Chondrocyte (in vitro differentiated cells): ENCODE measurements around the gene HSPH1. TPM values are rescaled to one million over a fixed set of nuclear protein-coding genes. Genes with fewer than 3 reads are reported as not detected.

Source experiments
- DNase-seq: peaks from one replicate; pipeline ENCODE4 v3.0.0; 2021; ENCODE audit warnings: mixed read lengths, low spot score
- H3K27ac Mint-ChIP-seq: one replicate; pipeline ENCODE4 v1.8.0; 2021; ENCODE audit warnings: mild to moderate bottlenecking, moderate library complexity, mixed read lengths; ENCODE audit not compliant: unreplicated experiment
- H3K27me3 Mint-ChIP-seq: 2 replicates; pipeline ENCODE4 v1.8.0; 2021; ENCODE audit warnings: low read depth, mixed read lengths
- H3K36me3 Mint-ChIP-seq: 2 replicates; pipeline ENCODE4 v1.8.0; 2021; ENCODE audit warnings: low read depth, mixed read lengths
- H3K4me1 Mint-ChIP-seq: 2 replicates; pipeline ENCODE4 v1.8.0; 2021; ENCODE audit warnings: low read depth, mild to moderate bottlenecking, mixed read lengths
- H3K4me3 Mint-ChIP-seq: one replicate; pipeline ENCODE4 v1.8.0; 2021; ENCODE audit warnings: mild to moderate bottlenecking, moderate library complexity, mixed read lengths; ENCODE audit not compliant: unreplicated experiment
- H3K9me3 Mint-ChIP-seq: 2 replicates; pipeline ENCODE4 v1.8.0; 2021; ENCODE audit warnings: low read depth, mixed read lengths
- total RNA-seq: library from RNA; stranded (reverse); gene quantifications from 3 replicates; pipeline ENCODE4 v1.2.1, GENCODE V29; 2021
- TF ChIP-seq, protein P1 (sequence below): fragments of 200-600 bp; sonication (generic); IDR thresholded peaks from 2 replicates; pipeline ENCODE4 v1.5.0; 2021; ENCODE audit warnings: antibody characterized with exemption, mild to moderate bottlenecking, moderate library complexity

The HSPH1 gene
- total RNA-seq, 1 donor from 2014 or later: 67.5 TPM

DNA sequence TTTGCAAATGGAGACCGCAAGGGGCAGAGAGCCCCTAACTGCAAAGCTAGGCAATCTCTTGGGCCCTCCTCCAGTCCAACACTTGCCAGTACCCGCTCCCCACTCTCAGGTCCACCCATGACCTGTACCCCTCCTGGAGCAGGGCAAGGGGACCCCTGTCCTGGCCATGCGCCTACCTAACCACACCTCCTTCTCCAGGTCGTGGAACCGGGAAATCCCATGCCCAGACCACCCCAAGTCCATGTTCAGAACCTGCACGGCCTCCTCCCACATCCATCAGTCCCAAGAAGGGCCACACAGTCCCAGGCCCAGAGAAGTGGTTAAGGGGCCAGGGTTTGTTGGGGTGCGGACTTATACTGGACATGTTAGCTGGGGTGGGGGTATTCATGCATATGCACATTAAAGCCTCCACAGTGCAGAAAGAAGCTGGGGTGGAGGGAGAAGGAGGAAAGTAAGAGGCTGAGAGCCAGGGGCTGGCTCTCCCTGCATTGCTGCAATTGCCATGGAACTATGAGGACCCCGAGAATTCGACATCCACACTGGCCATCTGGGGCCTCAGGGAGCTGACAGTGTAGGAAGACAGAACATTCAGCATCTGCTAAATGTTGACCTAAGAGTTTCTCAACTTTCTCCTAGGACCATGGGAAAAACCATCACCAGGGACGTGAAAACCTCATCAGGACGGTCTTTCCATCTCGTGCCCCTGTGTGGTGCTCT lies 39.0 kb downstream of the HSPH1 start:
- Mint-ChIP-seq H3K27me3 (peaks cover 39% of the 10 kb centered on the region), H3K36me3 (no peaks in the 10 kb centered on the region), H3K4me1 (no peaks in the 10 kb centered on the region), H3K27ac (no peak overlapping the region), H3K4me3 (no peak overlapping the region), H3K9me3 (no peaks in the 10 kb centered on the region)
- TF ChIP-seq, protein P1, sequence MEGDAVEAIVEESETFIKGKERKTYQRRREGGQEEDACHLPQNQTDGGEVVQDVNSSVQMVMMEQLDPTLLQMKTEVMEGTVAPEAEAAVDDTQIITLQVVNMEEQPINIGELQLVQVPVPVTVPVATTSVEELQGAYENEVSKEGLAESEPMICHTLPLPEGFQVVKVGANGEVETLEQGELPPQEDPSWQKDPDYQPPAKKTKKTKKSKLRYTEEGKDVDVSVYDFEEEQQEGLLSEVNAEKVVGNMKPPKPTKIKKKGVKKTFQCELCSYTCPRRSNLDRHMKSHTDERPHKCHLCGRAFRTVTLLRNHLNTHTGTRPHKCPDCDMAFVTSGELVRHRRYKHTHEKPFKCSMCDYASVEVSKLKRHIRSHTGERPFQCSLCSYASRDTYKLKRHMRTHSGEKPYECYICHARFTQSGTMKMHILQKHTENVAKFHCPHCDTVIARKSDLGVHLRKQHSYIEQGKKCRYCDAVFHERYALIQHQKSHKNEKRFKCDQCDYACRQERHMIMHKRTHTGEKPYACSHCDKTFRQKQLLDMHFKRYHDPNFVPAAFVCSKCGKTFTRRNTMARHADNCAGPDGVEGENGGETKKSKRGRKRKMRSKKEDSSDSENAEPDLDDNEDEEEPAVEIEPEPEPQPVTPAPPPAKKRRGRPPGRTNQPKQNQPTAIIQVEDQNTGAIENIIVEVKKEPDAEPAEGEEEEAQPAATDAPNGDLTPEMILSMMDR: no peak
- DNase-seq: no peak

DNA sequence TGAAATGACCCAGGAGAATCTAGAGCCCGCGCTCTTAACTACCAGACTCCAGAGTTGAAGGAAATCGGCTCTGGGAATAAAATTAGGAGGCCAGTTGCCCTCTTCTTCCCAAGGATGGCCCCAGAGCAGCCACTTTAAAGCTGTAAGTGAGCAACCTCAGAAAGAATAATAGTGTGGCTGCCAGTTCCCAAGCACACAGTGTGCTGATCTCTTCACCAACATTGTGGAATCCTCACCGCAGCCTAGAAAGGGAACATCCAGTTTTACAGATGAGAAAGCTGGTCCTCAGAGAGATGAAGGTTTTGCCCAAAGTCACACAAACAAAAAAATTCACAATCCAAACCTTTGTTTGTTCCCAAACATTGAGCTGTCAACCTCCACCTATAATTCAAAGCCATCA lies 39.6 kb downstream of the HSPH1 start:
- H3K27me3 Mint-ChIP-seq: peaks cover 42% of the 10 kb centered on the region
- no peaks in the 10 kb centered on the region for H3K9me3 Mint-ChIP-seq
- no peak for DNase-seq
- TF ChIP-seq, protein P1: no peak
- H3K4me1 Mint-ChIP-seq: no peaks in the 10 kb centered on the region
- no peak overlapping the region for H3K27ac Mint-ChIP-seq
- H3K4me3 Mint-ChIP-seq: no peak overlapping the region
- no peaks in the 10 kb centered on the region for H3K36me3 Mint-ChIP-seq

DNA sequence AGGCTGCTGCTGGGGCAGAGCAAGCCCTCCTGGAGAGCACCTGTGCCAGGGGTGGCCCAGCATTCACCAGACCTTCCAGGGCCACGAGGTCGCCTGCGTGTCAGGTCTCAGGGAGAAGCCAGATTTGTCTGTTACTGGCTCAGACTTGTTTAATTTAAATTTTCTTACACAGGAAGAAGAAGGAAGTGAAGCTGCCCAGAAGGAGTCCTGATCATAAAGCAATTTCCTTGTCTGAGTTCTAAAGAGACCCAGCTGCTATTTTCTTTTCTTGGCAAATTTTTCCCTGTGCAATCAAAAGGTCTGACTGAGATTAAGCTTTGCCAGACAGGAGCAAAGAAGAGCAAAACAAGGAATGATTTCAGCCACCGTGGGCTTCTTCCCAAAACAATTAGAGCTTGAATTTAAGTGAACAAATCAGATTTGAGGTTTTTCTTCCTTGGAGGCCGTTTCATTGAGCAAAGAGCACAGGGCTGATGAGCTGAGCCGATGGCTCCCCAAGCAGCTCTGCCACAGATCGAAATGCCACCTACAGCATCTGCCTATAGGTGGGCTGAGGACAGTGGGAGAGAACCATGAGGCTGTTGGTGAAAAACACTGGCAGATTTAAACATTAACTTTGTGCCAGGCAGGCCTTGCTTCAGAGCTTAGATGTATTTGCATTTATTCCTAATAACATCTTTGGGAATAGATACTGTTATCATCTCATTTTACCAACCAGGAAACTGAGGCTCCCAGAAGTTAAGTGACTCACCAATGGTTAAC lies 40.1 kb downstream of the HSPH1 start:
- peaks cover 48% of the 10 kb centered on the region for H3K27me3 Mint-ChIP-seq
- H3K27ac Mint-ChIP-seq: no peak overlapping the region
- no peaks in the 10 kb centered on the region for H3K4me1 Mint-ChIP-seq
- H3K9me3 Mint-ChIP-seq: no peaks in the 10 kb centered on the region
- DNase-seq: no peak
- no peaks in the 10 kb centered on the region for H3K36me3 Mint-ChIP-seq
- H3K4me3 Mint-ChIP-seq: no peak overlapping the region
- TF ChIP-seq, protein P1: no peak

DNA sequence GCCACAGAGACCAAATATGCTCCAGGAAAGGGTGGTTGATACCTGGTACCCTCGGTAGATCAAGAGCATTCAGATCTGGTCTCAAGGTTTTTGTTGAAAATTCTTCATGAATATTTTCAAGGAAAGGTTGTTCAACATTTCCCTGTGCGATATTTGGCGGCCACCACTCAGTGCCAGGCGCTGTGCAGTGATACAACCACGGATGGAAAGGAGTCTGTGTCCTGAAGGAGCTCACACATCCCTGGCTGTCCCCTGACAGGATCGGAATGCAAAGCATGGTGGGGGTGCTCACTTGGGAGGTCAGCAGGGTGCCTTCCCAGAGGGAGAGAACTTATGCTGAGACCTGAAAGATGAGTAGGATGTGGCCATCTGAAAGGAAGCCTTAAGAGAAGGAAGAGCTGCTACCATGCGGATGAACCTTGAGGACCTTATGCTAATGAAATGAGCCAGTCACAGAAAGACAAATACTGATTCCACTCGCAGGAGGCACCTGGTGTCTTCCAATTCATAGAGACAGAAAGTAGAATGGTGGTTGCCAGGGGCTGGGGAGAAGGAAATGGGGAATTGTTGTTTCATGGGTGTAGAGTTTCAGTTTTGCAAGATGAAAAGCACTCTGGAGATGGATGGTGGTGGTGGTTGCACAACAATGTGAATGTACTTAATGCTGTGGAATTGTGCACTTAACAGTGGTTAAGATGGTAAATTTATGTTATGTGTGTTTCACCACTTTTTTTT lies 41.6 kb downstream of the HSPH1 start:
- TF ChIP-seq, protein P1: no peak
- no peaks in the 10 kb centered on the region for H3K9me3 Mint-ChIP-seq
- no peak overlapping the region for H3K4me3 Mint-ChIP-seq
- no peak overlapping the region for H3K27ac Mint-ChIP-seq
- H3K4me1 Mint-ChIP-seq: no peaks in the 10 kb centered on the region
- no peak for DNase-seq
- H3K36me3 Mint-ChIP-seq: no peaks in the 10 kb centered on the region
- peaks cover 45% of the 10 kb centered on the region for H3K27me3 Mint-ChIP-seq

DNA sequence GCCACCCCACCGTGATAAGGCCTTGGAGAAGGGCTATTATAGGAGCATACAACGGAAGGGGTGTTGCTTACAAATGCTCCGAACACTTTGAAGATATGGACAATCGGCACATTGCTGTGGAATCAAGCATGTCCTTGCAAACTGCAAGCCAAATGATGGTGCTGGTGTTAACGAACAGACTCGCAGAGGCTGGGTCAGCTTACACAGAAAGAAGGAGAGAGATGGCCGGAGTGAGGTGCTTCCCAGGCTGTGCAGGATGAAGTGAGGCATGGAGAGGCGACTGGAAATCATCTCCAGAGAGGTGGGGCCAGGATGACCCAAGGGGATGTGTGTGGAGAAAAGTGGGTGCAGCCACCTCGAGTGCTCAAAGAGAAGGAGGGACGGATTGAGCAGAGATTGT lies 42.2 kb downstream of the HSPH1 start:
- TF ChIP-seq, protein P1: no peak
- H3K27ac Mint-ChIP-seq: no peak overlapping the region
- H3K9me3 Mint-ChIP-seq: no peaks in the 10 kb centered on the region
- H3K36me3 Mint-ChIP-seq: no peaks in the 10 kb centered on the region
- no peak for DNase-seq
- H3K4me1 Mint-ChIP-seq: no peaks in the 10 kb centered on the region
- no peak overlapping the region for H3K4me3 Mint-ChIP-seq
- peaks cover 45% of the 10 kb centered on the region for H3K27me3 Mint-ChIP-seq
